Activated CD4-positive, alpha-beta T cell treated with anti-CD3 and anti-CD28 coated beads, Interleukin-2, amount 10 ng/mL, durations not matched to agents 24 days and 14 days (primary cell): Measurements from ENCODE around the gene SCN5A. TPM values are rescaled to one million over a fixed set of nuclear protein-coding genes. Genes with fewer than 3 reads are reported as not detected.
A peak's percentile ranks its signal among the peaks of the same experiment; 100 is the strongest.

Experiments
- DNase-seq: peaks from one replicate; pipeline ENCODE4 v3.0.0; 2022
- H3K27ac Mint-ChIP-seq: one replicate; pipeline ENCODE4 v1.8.0; 2022; ENCODE audit warnings: mild to moderate bottlenecking, mixed read lengths
- H3K27me3 Mint-ChIP-seq: one replicate; pipeline ENCODE4 v1.8.0; 2022; ENCODE audit warnings: mixed read lengths
- H3K36me3 Mint-ChIP-seq: one replicate; pipeline ENCODE4 v1.8.0; 2022; ENCODE audit warnings: low read depth, mild to moderate bottlenecking, mixed read lengths
- H3K4me1 Mint-ChIP-seq: one replicate; pipeline ENCODE4 v1.8.0; 2021; ENCODE audit warnings: mixed read lengths
- H3K4me3 Mint-ChIP-seq: one replicate; pipeline ENCODE4 v1.8.0; 2022; ENCODE audit warnings: mild to moderate bottlenecking, moderate library complexity, mixed read lengths
- H3K9me3 Mint-ChIP-seq: one replicate; pipeline ENCODE4 v1.8.0; 2021; ENCODE audit warnings: mixed read lengths
- intact Hi-C: fragments of 100-400 bp; cut with micrococcal nuclease; formaldehyde crosslinking; loops from one replicate; pipeline ENCODE4 v1.15.1; 2023
- total RNA-seq: library from RNA; stranded (reverse); gene quantifications from 2 replicates; pipeline ENCODE4 v1.2.3, GENCODE V29; 2022

The SCN5A gene
- total RNA-seq, 1 donor from 2014 or later: not detected

- Mint-ChIP-seq H3K27ac (no peak overlapping the region), H3K27me3 (peaks cover 2% of the 10 kb centered on the region), H3K9me3 (no peaks in the 10 kb centered on the region), H3K36me3 (peaks cover 2% of the 10 kb centered on the region), H3K4me1 (no peaks in the 10 kb centered on the region), H3K4me3 (no peak overlapping the region)
- intact Hi-C loops: no loop called here
- no peak for DNase-seq
These were observed 106.8 kb downstream of the SCN5A start for GRCh38 chr3:38542401-38543298.

GRCh38 chr3:38541806-38542205 is 107.7 kb downstream of the SCN5A start:
- Mint-ChIP-seq H3K4me1 (no peaks in the 10 kb centered on the region), H3K27me3 (no peaks in the 10 kb centered on the region), H3K4me3 (no peak overlapping the region), H3K27ac (no peak overlapping the region), H3K9me3 (no peaks in the 10 kb centered on the region), H3K36me3 (peaks cover 2% of the 10 kb centered on the region)
- intact Hi-C loops: no loop called here
- DNase-seq: no peak

GRCh38 chr3:38538773-38539353 is 110.6 kb downstream of the SCN5A start:
- Mint-ChIP-seq H3K27me3 (no peaks in the 10 kb centered on the region), H3K4me1 (no peaks in the 10 kb centered on the region), H3K36me3 (peaks cover 2% of the 10 kb centered on the region), H3K4me3 (no peak overlapping the region), H3K9me3 (no peaks in the 10 kb centered on the region), H3K27ac (no peak overlapping the region)
- intact Hi-C loops: no loop called here
- DNase-seq: no peak

GRCh38 chr3:38536671-38537070 is 112.8 kb downstream of the SCN5A start:
- H3K9me3 Mint-ChIP-seq: no peaks in the 10 kb centered on the region
- intact Hi-C loops: no loop called here
- no peak overlapping the region for H3K27ac Mint-ChIP-seq
- no peak overlapping the region for H3K4me3 Mint-ChIP-seq
- H3K4me1 Mint-ChIP-seq: no peaks in the 10 kb centered on the region
- no peak for DNase-seq
- H3K36me3 Mint-ChIP-seq: peaks cover 5% of the 10 kb centered on the region
- H3K27me3 Mint-ChIP-seq: no peaks in the 10 kb centered on the region

- no peaks in the 10 kb centered on the region for H3K9me3 Mint-ChIP-seq
- no peaks in the 10 kb centered on the region for H3K27me3 Mint-ChIP-seq
- no peak overlapping the region for H3K4me3 Mint-ChIP-seq
- intact Hi-C loops: no loop called here
- H3K27ac Mint-ChIP-seq: no peak overlapping the region
- peaks cover 10% of the 10 kb centered on the region for H3K36me3 Mint-ChIP-seq
- DNase-seq: no peak
- no peaks in the 10 kb centered on the region for H3K4me1 Mint-ChIP-seq
These were observed 114.9 kb downstream of the SCN5A start for GRCh38 chr3:38534604-38535003.

GRCh38 chr3:38534180-38534579 is 115.3 kb downstream of the SCN5A start:
- intact Hi-C loops: no loop called here
- Mint-ChIP-seq H3K4me3 (no peak overlapping the region), H3K27me3 (no peaks in the 10 kb centered on the region), H3K36me3 (peaks cover 11% of the 10 kb centered on the region), H3K4me1 (no peaks in the 10 kb centered on the region), H3K27ac (no peak overlapping the region), H3K9me3 (no peaks in the 10 kb centered on the region)
- DNase-seq: no peak

GRCh38 chr3:38533285-38533976 is 116.1 kb downstream of the SCN5A start:
- intact Hi-C loops: no loop called here
- no peaks in the 10 kb centered on the region for H3K4me1 Mint-ChIP-seq
- no peaks in the 10 kb centered on the region for H3K27me3 Mint-ChIP-seq
- H3K36me3 Mint-ChIP-seq: peaks cover 11% of the 10 kb centered on the region
- H3K9me3 Mint-ChIP-seq: no peaks in the 10 kb centered on the region
- H3K4me3 Mint-ChIP-seq: no peak overlapping the region
- no peak for DNase-seq
- H3K27ac Mint-ChIP-seq: no peak overlapping the region

- H3K4me1 Mint-ChIP-seq: no peaks in the 10 kb centered on the region
- no peaks in the 10 kb centered on the region for H3K9me3 Mint-ChIP-seq
- peaks cover 16% of the 10 kb centered on the region for H3K36me3 Mint-ChIP-seq
- no peak for DNase-seq
- no peak overlapping the region for H3K4me3 Mint-ChIP-seq
- H3K27me3 Mint-ChIP-seq: no peaks in the 10 kb centered on the region
- intact Hi-C loops: no loop called here
- H3K27ac Mint-ChIP-seq: no peak overlapping the region
These were observed 117.0 kb downstream of the SCN5A start for GRCh38 chr3:38532529-38532928.

- Mint-ChIP-seq H3K4me3 (no peak overlapping the region), H3K36me3 (peaks cover 41% of the 10 kb centered on the region), H3K27me3 (no peaks in the 10 kb centered on the region), H3K4me1 (no peaks in the 10 kb centered on the region), H3K27ac (no peak overlapping the region), H3K9me3 (no peaks in the 10 kb centered on the region)
- no peak for DNase-seq
- intact Hi-C loops: loop anchor here (10.0 kb wide), 1 partner anchor 476 kb away; no protein-coding TSS in a partner anchor
These were observed 121.0 kb downstream of the SCN5A start for GRCh38 chr3:38528457-38528856.

- no peak for DNase-seq
- Mint-ChIP-seq H3K27ac (no peak overlapping the region), H3K9me3 (no peaks in the 10 kb centered on the region), H3K4me3 (no peak overlapping the region), H3K36me3 (peaks cover 39% of the 10 kb centered on the region), H3K4me1 (no peaks in the 10 kb centered on the region), H3K27me3 (no peaks in the 10 kb centered on the region)
- intact Hi-C loops: loop anchor here (10.0 kb wide), 1 partner anchor 478 kb away; no protein-coding TSS in a partner anchor
These were observed 122.7 kb downstream of the SCN5A start for GRCh38 chr3:38526792-38527191.

GRCh38 chr3:38524141-38524739 is 125.2 kb downstream of the SCN5A start:
- no peaks in the 10 kb centered on the region for H3K27me3 Mint-ChIP-seq
- H3K27ac Mint-ChIP-seq: no peak overlapping the region
- peak; percentile 21 for DNase-seq
- no peaks in the 10 kb centered on the region for H3K9me3 Mint-ChIP-seq
- no peak overlapping the region for H3K4me3 Mint-ChIP-seq
- H3K36me3 Mint-ChIP-seq: peaks cover 34% of the 10 kb centered on the region
- intact Hi-C loops: loop anchor here (10.0 kb wide), 1 partner anchor 481 kb away; no protein-coding TSS in a partner anchor
- peaks cover 19% of the 10 kb centered on the region for H3K4me1 Mint-ChIP-seq

- H3K4me3 Mint-ChIP-seq: no peak overlapping the region
- H3K9me3 Mint-ChIP-seq: no peaks in the 10 kb centered on the region
- DNase-seq: no peak
- no peaks in the 10 kb centered on the region for H3K27me3 Mint-ChIP-seq
- peaks cover 28% of the 10 kb centered on the region for H3K36me3 Mint-ChIP-seq
- H3K27ac Mint-ChIP-seq: no peak overlapping the region
- peaks cover 24% of the 10 kb centered on the region for H3K4me1 Mint-ChIP-seq
- intact Hi-C loops: loop anchor here (10.0 kb wide), 1 partner anchor 483 kb away; no protein-coding TSS in a partner anchor
These were observed 127.5 kb downstream of the SCN5A start for GRCh38 chr3:38522002-38522401.

- peaks cover 31% of the 10 kb centered on the region for H3K36me3 Mint-ChIP-seq
These were observed 128.0 kb downstream of the SCN5A start for GRCh38 chr3:38521391-38521987.

More at GRCh38 chr3:38521391-38521987, 128.0 kb downstream of the SCN5A start:
- Mint-ChIP-seq H3K27ac (no peak overlapping the region), H3K4me1 (peaks cover 25% of the 10 kb centered on the region), H3K27me3 (no peaks in the 10 kb centered on the region), H3K9me3 (no peaks in the 10 kb centered on the region), H3K4me3 (no peak overlapping the region)
- DNase-seq: peak; percentile 87
- intact Hi-C loops: loop anchor here (1.0 to 10.0 kb wide), 4 partner anchors 25 to 483 kb away; partner anchors contain the start of gene EXOG
